ENCODE results near the gene CCR6. TPM values are rescaled to one million over a fixed set of nuclear protein-coding genes. Genes with fewer than 3 reads are reported as not detected.
A peak's percentile ranks its signal among the peaks of the same experiment; 100 is the strongest.

The CCR6 gene
- total and polyA plus RNA-seq, 10 donors = 15.5 to 37.0 (median 19.8) TPM

- intact Hi-C loops (cut with DNase I; ENCODE audit: low total_unique reads) = loop anchor here (5.0 kb wide), 2 partner anchors 146 to 366 kb away; partner anchors contain the start of gene CEP43
- TF ChIP-seq CTCF (IDR thresholded peaks at IDR 0.05 in 8 of 11, conservative IDR thresholded peaks at IDR 0.05 in 3 of 11) (no peak), POLR2A (IDR thresholded peaks at IDR 0.05) (no peak), POLR2AphosphoS5 (IDR thresholded peaks at IDR 0.05) (no peak)
- Histone ChIP-seq H3K9me3 (no peaks in the 10 kb centered on the region), H3K4me3 (no peak overlapping the region), H3K36me3 (peaks cover 0 to 4% (median 0%) of the 10 kb centered on the region in 6 donors), H3K4me1 (peaks cover 0 to 45% (median 20%) of the 10 kb centered on the region in 6 donors), H3K27ac (no peak overlapping the region), H3K27me3 (replicated peaks in 1 of 7) (peaks cover 0 to 25% (median 0%) of the 10 kb centered on the region in 7 donors)
- DNase-seq = no peak
- WGBS, 5 donors = 81 to 100% (median 88%) methylated on average over 2 to 9 of the region's 9 CpGs
Observed at GRCh38 chr6:167143041-167143440, 20.1 kb downstream of the CCR6 start.

- peaks cover 0 to 25% (median 0%) of the 10 kb centered on the region in 7 donors for H3K27me3 ChIP-seq (replicated peaks in 1 of 7)
- no peaks in the 10 kb centered on the region for H3K9me3 ChIP-seq
- DNase-seq = no peak
- TF ChIP-seq POLR2AphosphoS5 (IDR thresholded peaks at IDR 0.05) (no peak), POLR2A (IDR thresholded peaks at IDR 0.05) (no peak)
- 84 to 91% (median 87%) methylated on average over 12 of the region's 12 CpGs for WGBS, 5 donors
- no peak overlapping the region for H3K27ac ChIP-seq
- no peak overlapping the region for H3K4me3 ChIP-seq
- no peaks in the 10 kb centered on the region for H3K36me3 ChIP-seq
- intact Hi-C loops (cut with DNase I; ENCODE audit: low total_unique reads) = no loop called here
- H3K4me1 ChIP-seq = peaks cover 0 to 27% (median 20%) of the 10 kb centered on the region in 6 donors
Observed at GRCh38 chr6:167145461-167145860, 22.6 kb downstream of the CCR6 start.

- TF ChIP-seq CTCF (IDR thresholded peaks at IDR 0.05 in 8 of 11, conservative IDR thresholded peaks at IDR 0.05 in 3 of 11) (no peak), POLR2AphosphoS5 (IDR thresholded peaks at IDR 0.05) (no peak), POLR2A (IDR thresholded peaks at IDR 0.05) (no peak)
- 57 to 90% (median 76%) methylated on average over 15 of the region's 15 CpGs for WGBS, 5 donors
- intact Hi-C loops (cut with DNase I; ENCODE audit: low total_unique reads) = no loop called here
- no peaks in the 10 kb centered on the region for H3K36me3 ChIP-seq
- H3K4me3 ChIP-seq = peak overlapping the region in 2 of 8 donors; percentile 1 to 32
- peaks cover 0 to 27% (median 17%) of the 10 kb centered on the region in 6 donors for H3K4me1 ChIP-seq
- no peak overlapping the region for H3K27ac ChIP-seq
- DNase-seq = no peak
- H3K27me3 ChIP-seq (replicated peaks in 1 of 7) = peaks cover 0 to 25% (median 0%) of the 10 kb centered on the region in 7 donors
- no peaks in the 10 kb centered on the region for H3K9me3 ChIP-seq
Observed at GRCh38 chr6:167146135-167146534, 23.2 kb downstream of the CCR6 start.

GRCh38 chr6:167146977-167147376, 24.1 kb downstream of the CCR6 start:
- intact Hi-C loops (cut with DNase I; ENCODE audit: low total_unique reads) = no loop called here
- H3K4me1 ChIP-seq = peaks cover 0 to 27% (median 14%) of the 10 kb centered on the region in 6 donors
- H3K36me3 ChIP-seq = no peaks in the 10 kb centered on the region
- H3K4me3 ChIP-seq = peak overlapping the region in 1 of 8 donors; percentile 32
- H3K27ac ChIP-seq = no peak overlapping the region
- no peak for TF ChIP-seq CTCF (IDR thresholded peaks at IDR 0.05 in 8 of 11, conservative IDR thresholded peaks at IDR 0.05 in 3 of 11)
- TF ChIP-seq POLR2AphosphoS5 (IDR thresholded peaks at IDR 0.05) = no peak
- no peak for TF ChIP-seq POLR2A (IDR thresholded peaks at IDR 0.05)
- H3K27me3 ChIP-seq (replicated peaks in 1 of 7) = peaks cover 0 to 25% (median 0%) of the 10 kb centered on the region in 7 donors
- no peaks in the 10 kb centered on the region for H3K9me3 ChIP-seq
- 59 to 72% (median 65%) methylated on average over 15 to 16 of the region's 16 CpGs for WGBS, 5 donors
- DNase-seq = no peak

Measured in spleen (tissue), 11 donors.